ENCODE results near the gene EYA3. TPM values are rescaled to one million over a fixed set of nuclear protein-coding genes. Genes with fewer than 3 reads are reported as not detected.

The EYA3 gene, protein sequence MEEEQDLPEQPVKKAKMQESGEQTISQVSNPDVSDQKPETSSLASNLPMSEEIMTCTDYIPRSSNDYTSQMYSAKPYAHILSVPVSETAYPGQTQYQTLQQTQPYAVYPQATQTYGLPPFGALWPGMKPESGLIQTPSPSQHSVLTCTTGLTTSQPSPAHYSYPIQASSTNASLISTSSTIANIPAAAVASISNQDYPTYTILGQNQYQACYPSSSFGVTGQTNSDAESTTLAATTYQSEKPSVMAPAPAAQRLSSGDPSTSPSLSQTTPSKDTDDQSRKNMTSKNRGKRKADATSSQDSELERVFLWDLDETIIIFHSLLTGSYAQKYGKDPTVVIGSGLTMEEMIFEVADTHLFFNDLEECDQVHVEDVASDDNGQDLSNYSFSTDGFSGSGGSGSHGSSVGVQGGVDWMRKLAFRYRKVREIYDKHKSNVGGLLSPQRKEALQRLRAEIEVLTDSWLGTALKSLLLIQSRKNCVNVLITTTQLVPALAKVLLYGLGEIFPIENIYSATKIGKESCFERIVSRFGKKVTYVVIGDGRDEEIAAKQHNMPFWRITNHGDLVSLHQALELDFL
- 9.2 TPM for total RNA-seq

DNA sequence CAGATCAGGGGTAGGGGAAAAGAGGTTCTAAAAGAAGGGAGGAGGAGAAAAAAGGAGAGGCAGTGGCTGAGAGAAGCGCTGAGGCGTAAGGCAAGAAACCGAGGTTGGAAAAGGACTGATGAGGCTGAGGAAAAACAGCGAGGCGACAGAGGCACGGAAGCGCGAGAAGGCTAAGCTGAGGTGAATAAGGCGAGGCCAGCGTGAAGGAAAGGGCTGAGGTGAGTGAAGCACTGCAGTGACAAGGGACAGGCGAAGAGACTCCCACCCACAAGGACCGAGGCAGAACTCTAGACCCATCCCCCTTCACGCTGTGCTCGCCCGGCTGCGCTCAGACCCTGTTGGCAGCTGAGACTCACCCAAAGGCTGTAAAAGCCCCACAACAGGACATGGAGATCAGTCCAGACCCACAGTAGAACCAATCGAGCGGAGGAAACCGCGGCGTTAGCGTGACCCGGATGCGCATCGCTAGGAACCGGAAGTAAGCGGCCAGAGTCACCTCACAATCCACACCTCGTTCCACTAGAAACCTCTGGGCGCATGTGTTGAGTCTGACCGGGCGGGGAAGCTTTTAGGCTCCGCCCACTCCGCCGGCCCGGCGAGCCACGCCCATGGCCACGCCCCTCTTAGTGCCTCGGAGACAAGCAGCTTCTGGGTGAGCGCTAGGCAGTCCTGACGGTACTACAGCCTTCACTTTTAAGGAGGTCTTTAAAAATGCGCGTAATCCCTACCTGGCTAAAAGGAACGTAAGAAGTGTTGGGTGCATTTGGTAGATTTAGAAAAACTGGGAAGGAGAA is at the start of gene EYA3:
TSS of gene EYA3 (minus strand) at position 443 of the 794 bp plus-strand sequence. CDS start 30,584 bp downstream, outside the sequence.
- peak; percentile 94 for DNase-seq

DNA sequence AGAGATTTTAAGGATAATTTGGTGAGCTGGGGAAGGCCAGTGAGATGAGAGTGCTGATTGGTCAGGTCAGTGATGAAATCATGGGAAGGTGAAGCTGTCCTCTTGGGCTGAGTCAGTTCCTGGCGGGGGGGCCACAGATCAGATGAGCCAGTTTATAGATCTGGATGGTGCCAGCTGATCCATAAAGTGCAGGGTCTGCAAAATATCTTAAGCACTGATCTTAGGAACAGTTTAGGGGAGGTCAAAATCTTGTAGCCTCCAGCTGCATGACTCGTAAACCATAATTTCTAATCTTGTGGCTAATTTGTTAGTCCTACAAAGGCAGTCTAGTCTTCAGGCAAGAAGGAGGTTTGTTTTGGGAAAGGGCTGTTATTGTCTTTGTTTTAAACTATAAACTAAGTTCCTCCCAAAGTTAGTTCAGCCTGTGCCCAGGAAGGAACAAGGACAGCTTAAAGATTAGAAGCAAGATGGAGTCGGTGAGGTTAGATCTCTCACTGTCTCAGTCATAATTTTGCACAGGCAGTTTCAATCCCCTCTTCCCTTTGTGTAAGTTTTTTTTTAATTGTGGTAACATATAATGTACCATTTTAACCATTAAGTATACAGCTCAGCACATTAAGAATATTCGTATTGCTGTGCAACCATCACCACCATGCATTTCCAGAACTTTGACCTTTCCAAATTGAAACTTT is 48.7 kb upstream of the EYA3 start:
- DNase-seq = no peak

DNA sequence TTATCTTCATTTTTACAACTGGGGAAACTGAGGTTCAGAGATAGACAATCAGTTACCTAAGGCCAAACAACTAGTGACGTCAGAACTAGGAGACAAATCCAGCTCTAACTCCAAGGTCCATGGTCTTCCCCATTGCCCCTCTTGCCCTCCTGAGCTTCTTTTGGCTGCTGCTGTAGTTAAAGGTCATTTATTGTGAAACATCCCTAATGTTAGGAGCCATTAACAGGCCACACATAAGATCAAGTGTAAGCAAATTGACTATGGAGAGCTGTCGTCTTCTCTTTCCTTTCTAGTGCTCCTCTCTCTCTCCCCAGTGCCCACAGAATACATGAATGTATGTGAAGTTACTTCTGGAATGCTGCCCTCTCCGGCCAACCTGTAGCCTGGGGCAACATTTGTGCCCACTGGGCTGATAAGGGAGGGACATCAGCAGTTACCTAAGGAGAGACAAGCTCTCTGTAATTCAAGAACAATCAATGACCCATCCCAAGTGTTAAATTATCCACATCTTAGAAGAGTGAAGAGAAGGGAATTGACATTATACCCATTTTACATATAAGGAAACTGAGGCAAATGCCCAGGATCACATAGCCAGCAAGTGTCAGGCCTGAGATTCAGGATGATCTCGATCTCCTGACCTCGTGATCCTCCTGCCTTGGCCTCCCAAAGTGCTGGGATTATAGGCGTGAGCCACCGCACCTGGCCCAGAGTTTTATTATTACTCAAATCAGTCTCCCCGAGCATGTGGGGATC is 47.9 kb upstream of the EYA3 start:
- no peak for DNase-seq

DNA sequence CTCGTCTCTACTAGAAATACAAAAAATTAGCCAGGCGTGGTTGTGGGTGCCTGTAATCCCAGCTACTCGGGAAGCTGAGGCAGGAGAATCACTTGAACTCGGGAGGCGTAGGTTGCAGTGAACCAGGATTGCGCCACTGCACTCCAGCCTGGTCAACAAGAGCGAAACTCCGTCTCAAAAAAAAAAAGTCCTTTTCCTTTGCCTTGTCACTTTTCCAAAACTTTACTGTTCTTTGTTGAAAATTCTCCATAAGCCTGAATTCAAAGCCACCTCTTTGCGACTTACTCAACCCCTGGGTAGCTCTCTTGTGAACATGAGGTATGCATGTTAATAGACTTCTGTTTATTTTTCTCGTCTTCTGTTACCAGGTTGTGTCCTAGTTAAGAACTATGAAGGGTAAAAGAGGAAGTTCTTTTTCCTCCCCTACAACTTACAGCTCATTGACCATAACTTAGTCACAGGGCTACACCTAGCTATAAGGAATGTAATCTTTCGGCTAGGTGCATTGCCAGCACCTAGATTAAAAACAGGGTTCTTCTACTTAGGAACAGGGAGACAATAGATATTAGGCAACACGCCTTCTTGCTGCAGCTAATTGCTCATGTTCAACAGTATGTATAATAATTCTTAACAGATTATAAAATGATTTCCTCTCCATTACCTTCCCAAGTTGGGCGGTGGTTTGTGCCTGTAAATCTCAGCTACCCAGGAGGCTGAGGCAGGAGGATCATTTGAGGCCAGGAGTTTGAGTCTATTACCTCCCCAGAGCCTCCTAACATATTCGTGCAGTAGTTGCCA is 47.2 kb upstream of the EYA3 start:
- DNase-seq = no peak

DNA sequence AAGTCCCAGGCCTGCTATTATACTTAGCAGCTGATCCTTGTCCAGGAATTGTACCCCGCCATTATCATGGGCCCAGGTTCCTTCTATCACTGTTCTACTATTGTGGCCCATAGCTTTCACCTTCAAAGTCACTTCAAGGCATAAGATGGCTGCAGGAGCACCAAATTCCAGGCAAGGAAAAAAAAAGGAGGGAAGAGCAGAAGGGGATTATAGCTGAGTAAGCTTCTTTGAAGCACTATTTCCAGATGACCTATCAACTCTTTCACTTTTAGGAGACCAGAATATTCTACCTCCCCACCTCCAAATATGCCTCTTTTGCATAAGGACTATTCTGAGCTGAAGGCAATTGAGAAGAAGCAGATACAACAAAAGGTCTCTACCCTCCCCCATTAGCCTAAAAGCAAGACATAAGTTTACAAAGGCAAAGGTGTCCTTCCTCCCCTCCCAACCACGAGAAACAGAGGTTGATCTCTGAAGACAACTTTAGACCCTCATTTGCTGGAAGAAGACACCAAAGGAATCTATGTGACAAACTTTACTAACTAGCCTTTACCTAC is 46.3 kb upstream of the EYA3 start:
- DNase-seq = no peak

DNA sequence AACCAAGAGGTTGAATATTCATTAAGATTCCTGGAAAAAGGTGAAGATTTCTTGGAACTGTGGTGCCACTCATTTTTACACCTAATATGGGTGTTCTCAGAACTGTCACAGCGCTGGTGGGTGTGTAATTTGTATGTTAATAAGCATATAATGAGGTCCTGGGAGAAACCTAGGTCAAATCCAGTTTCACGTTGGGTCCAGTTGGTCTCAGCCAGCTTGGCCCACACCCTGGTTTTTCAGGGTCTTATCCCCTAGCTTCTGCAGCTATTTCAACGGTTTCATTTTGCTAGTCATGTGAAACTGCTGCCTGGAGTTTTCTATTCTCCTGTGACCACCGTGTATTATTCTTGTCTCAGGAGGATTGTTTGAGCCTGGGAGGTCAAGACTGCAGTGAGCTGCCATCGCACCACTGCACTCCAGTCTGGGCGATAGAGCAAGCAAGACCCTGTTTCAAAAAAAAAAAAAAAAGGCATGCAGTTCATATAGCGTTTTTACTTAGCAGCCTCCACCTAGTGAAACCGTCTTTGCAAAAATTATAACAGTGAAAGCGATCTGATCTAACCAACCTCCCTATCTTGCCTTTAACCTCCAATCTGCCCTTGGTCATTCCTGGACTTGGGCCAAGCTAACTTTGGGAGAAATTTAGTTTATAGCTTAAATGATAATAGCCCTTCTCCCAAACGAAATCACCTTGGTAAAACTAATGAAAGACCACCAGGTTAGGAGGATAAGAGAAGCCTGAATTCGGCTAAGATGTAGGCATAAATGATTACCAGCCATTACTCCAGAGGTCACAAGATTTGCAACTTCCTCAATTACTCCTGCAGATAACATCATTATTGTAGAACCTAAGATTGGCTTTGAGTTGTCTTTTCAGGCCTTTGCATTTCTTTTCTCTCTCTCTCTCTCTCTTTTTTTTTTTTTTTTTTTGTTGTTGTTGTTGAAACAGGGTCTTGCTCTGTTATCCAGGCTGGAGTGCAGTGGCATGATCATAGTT is 44.1 kb upstream of the EYA3 start:
- DNase-seq = no peak

DNA sequence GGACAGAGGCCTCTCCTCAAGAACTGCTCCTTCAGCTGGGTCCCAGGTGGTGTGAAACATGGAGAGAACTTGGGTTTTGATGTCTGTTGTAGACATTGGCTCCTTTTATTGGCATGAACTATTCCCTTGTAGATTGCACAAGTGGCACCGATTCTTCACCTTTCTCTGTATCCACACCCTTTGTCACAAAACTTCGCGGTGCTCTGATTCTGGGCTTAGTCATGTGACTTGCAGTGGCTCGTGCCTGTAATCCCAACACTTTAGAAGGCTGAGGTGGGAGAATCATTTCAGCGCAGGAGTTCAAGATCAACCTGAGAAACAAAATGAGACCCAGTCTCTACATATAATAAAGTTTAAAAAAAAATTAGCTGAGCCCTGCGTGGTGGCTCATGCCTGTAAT is 42.5 kb upstream of the EYA3 start:
- DNase-seq = no peak

DNA sequence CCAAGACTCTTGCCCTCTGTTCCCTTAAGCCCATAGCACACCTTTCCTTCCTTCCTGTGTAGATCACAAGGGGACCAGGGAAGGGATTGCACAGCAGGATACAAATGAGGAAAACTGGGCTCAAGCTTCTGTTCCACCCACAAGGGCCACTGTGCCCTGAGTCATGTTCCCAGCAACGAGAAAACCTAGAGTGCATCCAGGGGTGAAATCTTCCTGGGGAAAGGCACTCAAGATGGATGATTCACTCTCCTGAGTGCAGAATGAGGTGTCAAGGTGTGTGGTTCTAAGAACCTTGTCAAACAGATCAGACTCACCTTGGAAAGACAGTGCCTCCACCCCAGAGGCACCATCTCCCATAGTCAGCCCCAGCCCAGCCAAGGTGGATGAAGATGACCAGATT is 40.7 kb upstream of the EYA3 start:
- DNase-seq = no peak

DNA sequence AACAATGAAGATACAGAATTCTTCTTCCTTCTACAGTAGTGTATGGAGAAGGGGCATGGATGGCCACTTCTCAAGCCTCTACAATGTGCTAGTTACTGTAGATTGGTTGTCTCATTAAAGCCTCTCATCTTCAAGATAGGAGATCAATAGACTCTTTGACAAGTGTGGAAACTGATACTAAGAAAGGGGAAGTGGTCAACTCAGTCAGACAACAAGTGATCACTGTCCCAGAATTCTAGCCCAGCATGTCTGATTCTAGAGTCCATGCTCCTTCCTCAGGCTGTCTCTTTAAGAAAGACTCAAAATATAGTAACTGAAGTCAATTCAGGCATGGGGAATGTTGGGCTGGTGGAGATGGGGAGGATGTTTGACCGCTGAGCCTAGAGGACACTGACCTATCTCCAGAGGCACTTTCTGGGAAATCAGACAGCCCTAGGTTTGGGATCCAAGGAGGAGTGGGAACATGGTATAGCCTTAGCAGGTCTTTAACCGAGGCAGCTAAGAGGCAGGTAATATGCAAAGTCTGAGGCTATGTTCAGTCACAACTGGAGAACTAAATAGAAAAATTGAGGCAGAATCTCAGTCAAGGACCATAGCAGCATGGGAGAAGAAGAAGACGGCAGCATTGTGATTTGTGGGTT is 39.3 kb upstream of the EYA3 start:
- no peak for DNase-seq

DNA sequence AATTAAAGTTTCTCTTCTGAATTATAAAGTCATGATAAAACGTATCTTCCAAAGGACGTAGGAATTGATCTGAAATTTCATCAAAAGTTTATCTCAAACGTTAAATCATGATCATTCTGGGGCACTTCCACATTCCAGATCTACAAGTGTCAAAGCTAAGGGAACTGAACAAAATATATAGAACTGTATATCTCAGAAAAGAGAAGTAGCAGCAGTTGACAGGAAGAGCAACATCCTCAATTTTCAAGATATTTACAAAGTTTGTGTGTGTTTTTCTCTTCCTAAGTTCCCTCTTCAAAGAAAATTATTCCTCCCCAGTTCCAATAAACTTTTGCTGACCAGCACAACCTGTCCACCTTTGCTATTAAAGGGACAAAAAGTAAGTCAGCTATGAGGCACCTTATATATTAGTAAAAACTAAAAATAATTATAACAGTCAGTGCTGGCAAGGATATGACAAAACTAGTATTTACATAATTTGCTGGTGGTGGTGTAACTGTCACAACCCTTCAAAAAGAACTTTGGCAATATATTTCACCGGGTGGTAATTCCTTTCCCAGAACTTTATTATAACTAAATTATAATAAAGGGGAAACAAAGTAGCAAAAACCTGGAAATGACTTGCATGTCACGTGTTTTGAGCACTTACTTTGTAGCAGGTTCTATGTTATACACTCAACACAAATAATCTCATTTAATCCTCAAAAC is 38.5 kb upstream of the EYA3 start:
- no peak for DNase-seq

DNA sequence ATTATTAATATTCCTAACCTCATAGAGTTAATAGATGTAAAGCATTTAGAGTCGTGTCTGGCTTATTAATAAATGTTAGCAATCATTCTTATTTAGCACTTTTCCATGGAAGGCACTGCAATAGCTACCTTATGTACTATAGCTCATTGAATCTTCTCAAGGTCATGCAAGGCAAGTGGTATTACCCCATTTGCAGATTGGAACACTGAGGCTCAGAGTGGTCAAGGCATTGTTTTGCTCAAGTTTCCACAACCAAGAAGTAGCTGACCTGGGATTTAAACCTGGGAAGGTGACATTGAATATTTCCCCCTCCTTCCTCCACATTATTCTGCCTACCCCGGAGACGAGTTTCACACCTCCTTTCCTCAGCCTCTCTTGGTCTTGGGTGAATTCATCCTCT is 37.8 kb upstream of the EYA3 start:
- DNase-seq = no peak

DNA sequence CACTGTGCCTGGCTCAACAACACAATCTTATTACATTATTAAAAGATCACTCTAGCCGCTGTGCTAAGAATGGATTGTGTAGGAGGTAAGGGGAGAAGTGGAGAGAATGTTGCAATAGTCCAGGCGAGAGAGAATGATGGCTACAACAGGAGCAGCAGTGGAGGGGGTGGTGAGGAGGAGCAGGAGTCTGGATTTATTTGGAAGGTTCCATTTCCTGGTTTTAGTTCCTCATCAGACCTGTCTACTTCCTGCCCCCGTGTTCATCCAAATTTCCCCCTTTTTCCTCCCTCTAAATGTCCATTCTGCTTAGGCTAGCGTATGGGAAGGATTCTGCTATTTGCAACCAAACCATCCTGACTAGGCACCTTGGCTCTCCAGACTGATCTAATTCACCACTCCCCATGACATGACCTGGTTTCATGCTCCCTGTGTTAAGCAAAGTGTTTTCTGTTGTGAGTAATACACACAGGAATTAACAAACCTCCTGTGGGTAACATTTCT is 35.1 kb upstream of the EYA3 start:
- DNase-seq = no peak

DNA sequence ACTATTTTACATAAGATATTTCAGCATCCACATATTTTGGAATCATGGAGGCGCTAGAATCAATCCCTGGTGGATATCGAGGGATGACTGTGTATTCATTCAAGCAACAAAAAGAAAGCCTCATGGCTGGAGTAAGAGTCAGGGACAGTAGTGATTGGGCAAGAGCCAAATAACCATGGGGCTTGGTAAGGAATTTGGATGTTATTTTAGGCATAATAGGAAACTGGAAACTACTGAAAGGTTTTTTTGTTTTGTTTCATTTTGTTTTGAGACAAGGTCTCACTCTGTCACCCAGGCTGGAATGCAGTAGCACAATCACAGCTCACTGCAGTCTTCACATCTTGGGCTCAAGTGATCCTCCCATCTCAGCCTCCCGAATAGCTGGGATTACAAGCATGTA is 33.8 kb upstream of the EYA3 start:
- DNase-seq = no peak

DNA sequence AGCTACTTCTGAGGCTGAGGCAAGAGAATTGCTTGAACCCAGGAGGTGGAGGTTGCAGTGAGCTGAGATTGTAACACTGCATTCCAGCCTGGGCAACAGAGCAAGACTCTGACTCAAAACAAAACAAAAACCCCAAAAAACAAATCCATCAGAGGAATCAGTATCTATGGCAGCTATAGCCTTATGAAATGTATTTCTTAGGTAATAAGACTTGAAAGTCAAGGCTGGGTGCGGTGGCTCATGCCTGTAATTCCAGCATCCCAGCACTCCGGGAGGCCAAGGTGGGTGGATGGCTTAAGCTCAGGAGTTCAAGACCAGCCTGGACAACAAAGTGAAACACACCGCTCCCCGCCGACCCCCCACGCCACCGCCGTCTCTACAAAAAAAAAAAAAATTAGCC is 31.1 kb upstream of the EYA3 start:
- DNase-seq = no peak

DNA sequence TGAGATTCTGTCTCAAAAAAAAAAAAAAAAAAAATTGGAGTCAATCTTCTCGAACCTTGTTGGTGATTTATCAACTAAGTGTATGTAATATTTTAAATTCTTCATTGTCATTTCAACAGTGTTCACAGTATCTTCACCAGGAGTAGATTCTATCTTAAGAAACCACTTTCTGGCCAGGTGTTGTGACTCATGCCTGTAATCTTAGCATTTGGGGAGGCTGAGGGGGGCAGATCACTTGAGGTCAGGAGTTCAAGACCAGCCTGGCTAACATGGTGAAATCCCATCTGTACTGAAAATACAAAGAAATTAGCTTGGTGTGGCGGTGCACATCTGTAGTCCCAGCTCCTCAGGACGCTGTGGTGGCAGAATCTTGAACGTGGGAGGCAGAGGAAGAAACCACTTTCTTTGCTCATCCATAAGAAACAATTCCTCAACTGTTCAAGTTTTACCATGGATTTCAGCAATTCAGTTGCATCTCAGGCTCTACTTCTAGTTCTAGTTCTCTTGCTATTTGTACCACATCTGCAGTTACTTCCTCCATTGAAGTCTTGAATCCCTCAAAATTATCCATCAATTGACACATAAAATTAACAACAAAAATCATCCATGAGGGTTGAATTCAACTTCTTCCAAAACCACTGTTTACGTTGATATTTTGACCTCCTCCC is 30.4 kb upstream of the EYA3 start:
- DNase-seq = no peak

DNA sequence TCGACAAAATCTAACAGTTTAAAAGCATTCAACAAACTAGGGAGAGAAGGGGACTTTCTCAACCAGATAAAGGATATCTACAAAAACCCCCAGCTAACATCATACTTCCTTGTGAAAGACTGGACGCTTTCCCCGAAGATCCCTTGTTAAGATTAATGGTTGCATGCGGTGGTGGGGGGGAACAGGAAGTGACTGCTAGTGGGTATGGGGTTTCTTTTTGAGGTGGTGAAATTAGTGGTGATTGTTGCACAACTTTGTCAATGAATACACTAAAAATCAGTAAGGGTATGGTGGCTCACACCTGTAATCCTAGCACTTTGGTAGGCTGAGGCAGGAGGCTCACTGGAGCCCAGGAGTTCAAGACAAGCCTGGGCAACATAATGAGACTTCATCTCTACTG is 26.9 kb upstream of the EYA3 start:
- no peak for DNase-seq

DNA sequence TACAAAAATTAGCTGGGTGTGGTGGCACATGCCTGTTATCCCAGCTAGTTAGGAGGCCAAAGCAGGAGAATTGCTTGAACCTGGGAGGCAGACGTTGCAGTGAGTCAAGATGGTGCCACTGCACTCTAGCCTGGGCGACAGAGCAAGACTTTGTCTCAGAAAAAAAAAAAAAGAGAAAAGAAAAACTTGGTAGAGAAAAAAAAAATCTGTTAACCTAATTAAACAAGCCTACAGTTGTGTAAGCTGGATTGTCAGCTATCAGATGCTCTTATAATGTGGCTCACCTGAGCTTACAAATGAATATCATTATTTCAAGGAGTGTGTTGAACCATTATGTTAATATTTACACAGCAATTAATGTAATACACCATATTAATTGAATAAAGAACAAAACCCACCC is 26.4 kb upstream of the EYA3 start:
- no peak for DNase-seq

DNA sequence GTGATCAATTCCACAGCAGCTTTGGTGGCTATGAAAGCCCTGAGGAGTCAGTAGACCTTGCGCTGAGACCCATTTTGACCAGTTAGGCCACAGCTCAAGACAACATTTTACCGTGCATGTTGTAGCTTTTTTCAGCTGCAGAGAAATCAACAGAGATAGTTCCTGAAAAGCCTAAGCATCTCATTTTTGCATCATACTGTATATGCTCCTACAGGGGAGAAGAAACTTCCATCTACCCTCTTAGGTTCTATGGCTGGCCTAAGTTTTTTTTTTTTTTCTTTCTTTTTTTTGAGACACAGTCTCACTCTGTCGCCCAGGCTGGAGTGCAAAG is 24.8 kb upstream of the EYA3 start:
- no peak for DNase-seq

Data from occipital lobe (tissue), 2 donors.